A549 (cell line): ENCODE measurements around the gene GMPR. TPM values are rescaled to one million over a fixed set of nuclear protein-coding genes. Genes with fewer than 3 reads are reported as not detected.

ENCODE experiments used
- ATAC-seq, 2 experiments: fragments of 200-7000 bp in 1 of 2; fragments of >200 bp in 1 of 2; cut with Nextera tagmentation in 1 of 2; cut with Tn5 transposase in 1 of 2; 3 replicates each; pipeline versions ENCODE4 v1.8.0 to v1.9.1; 2018 to 2020; ENCODE audit warnings: mild to moderate bottlenecking in 1 of 2, moderate library complexity in 1 of 2
- CTCF ChIA-PET: fragments of 300-600 bp; sonication (Branson Sonifier 250); formaldehyde crosslinking; extraction: SDS; loops from one replicate; lab custom pipeline; 2021; ENCODE audit warnings: antibody characterized with exemption, inconsistent platforms; lab: Yijun Ruan, JAX
- POLR2A ChIA-PET: fragments of 350-600 bp; formaldehyde crosslinking; extraction: SDS; loops from one replicate; lab custom pipeline; 2021; ENCODE audit warnings: antibody characterized with exemption, inconsistent platforms; lab: Yijun Ruan, JAX
- DNase-seq, 2 experiments: peaks; one replicate each; pipeline versions ENCODE4 v3.0.0 to v3.0.0-alpha.2; 2011 to 2016; ENCODE audit warnings: low read depth in 1 of 2, low spot score in 1 of 2
- FAIRE-seq: peaks from 2 replicates; lab custom pipeline; 2011; peaks lifted over from hg19 to GRCh38; lab: Jason Lieb, UNC
- H3K27ac ChIP-seq, 2 experiments: fragments of >200 bp; sonication (Bioruptor Twin); formaldehyde crosslinking; 3 replicates each; pipeline ENCODE4 v1.5.1; 2016 to 2017
- H3K4me1 ChIP-seq: fragments of >200 bp; sonication (Bioruptor Twin); formaldehyde crosslinking; 3 replicates; pipeline ENCODE4 v1.6.1; 2016
- H3K4me2 ChIP-seq: fragments of >200 bp; sonication (Bioruptor Twin); formaldehyde crosslinking; 3 replicates; pipeline ENCODE4 v1.6.1; 2016
- H3K4me3 ChIP-seq: fragments of >200 bp; sonication (Bioruptor Twin); formaldehyde crosslinking; 3 replicates; pipeline ENCODE4 v1.5.1; 2016
- H3K9me3 ChIP-seq: fragments of >200 bp; sonication (Bioruptor Twin); formaldehyde crosslinking; 3 replicates; pipeline ENCODE4 v1.6.1; 2016
- CBX2 ChIP-seq: fragments of 200-600 bp; sonication (generic); IDR thresholded peaks from 2 replicates; pipeline ENCODE4 v1.6.1; 2016; ENCODE audit warnings: low read depth, mild to moderate bottlenecking, borderline replicate concordance
- CEBPB ChIP-seq, 2 experiments: fragments of >200 bp in 1 of 2; sonication (Bioruptor Twin) in 1 of 2; formaldehyde crosslinking in 1 of 2; IDR thresholded peaks; 2 replicates each; pipeline ENCODE4 v1.6.1; 2012 to 2016
- CTCF ChIP-seq: fragments of >200 bp; sonication (Bioruptor Twin); formaldehyde crosslinking; IDR thresholded peaks from 3 replicates; pipeline ENCODE4 v1.5.1; 2016
- EHF ChIP-seq: fragments of 250-450 bp; sonication (Bioruptor Pico); IDR thresholded peaks from 2 replicates; pipeline ENCODE4 v1.5.0; 2020; ENCODE audit warnings: mild to moderate bottlenecking
- EP300 ChIP-seq, 2 experiments: fragments of >200 bp; sonication (Bioruptor Twin); formaldehyde crosslinking; IDR thresholded peaks; 2 replicates in 1 of 2; 3 replicates in 1 of 2; pipeline ENCODE4 v1.6.1; 2016 to 2017
- ESRRA ChIP-seq: fragments of 150-350 bp; IDR thresholded peaks from 2 replicates; pipeline ENCODE4 v1.6.1; 2014; ENCODE audit warnings: mild to moderate bottlenecking, low read length, borderline replicate concordance
- FOXS1 ChIP-seq: fragments of 250-450 bp; sonication (Bioruptor Pico); IDR thresholded peaks from 2 replicates; pipeline ENCODE4 v1.5.0; 2020; ENCODE audit warnings: mild to moderate bottlenecking, moderate library complexity
- HDAC2 ChIP-seq: fragments of 200-600 bp; sonication (generic); IDR thresholded peaks from 2 replicates; pipeline ENCODE4 v1.6.1; 2016
- HES2 ChIP-seq: fragments of >200 bp; sonication (Bioruptor Twin); formaldehyde crosslinking; IDR thresholded peaks from 2 replicates; pipeline ENCODE4 v1.6.1; 2016
- HOXB13 ChIP-seq: fragments of 250-450 bp; sonication (Bioruptor Pico); IDR thresholded peaks from 2 replicates; pipeline ENCODE4 v1.5.0; 2020; ENCODE audit warnings: low read depth, mild to moderate bottlenecking, moderate library complexity
- HOXB5 ChIP-seq: fragments of 250-450 bp; sonication (Bioruptor Pico); IDR thresholded peaks from 2 replicates; pipeline ENCODE4 v1.5.0; 2020; ENCODE audit warnings: mild to moderate bottlenecking, moderate library complexity
- JUNB ChIP-seq: fragments of >200 bp; sonication (Bioruptor Twin); formaldehyde crosslinking; IDR thresholded peaks from 2 replicates; pipeline ENCODE4 v1.6.1; 2016
- KDM1A ChIP-seq: fragments of 200-600 bp; sonication (generic); IDR thresholded peaks from 2 replicates; pipeline ENCODE4 v1.6.1; 2016; ENCODE audit warnings: low read depth, mild to moderate bottlenecking
- MAZ ChIP-seq: fragments of 150-350 bp; IDR thresholded peaks from 2 replicates; pipeline ENCODE4 v1.6.1; 2014; ENCODE audit warnings: antibody characterized with exemption, low read depth, low read length, borderline replicate concordance
- MYC ChIP-seq: IDR thresholded peaks from 2 replicates; pipeline ENCODE4 v1.6.1; 2012; ENCODE audit warnings: mild to moderate bottlenecking, inconsistent platforms, low read length, improper control_type of control experiment, borderline replicate concordance
- NFE2L2 ChIP-seq: fragments of 150-350 bp; conservative IDR thresholded peaks from 2 replicates; pipeline ENCODE4 v1.6.1; 2014; ENCODE audit warnings: low read length
- POLR2AphosphoS2 ChIP-seq: conservative IDR thresholded peaks from 2 replicates; pipeline ENCODE4 v1.6.1; 2012; ENCODE audit warnings: low read length, improper control_type of control experiment, inconsistent platforms
- RCOR1 ChIP-seq: fragments of 150-350 bp; IDR thresholded peaks from 2 replicates; pipeline ENCODE4 v1.6.1; 2014; ENCODE audit warnings: antibody characterized with exemption, low read length, low read depth
- RNF2 ChIP-seq: fragments of 200-600 bp; sonication (generic); IDR thresholded peaks from 2 replicates; pipeline ENCODE4 v1.6.1; 2016; ENCODE audit warnings: low read depth, mild to moderate bottlenecking, antibody characterized with exemption, moderate library complexity, borderline replicate concordance
- SMC3 ChIP-seq: fragments of >200 bp; sonication (Bioruptor Twin); formaldehyde crosslinking; IDR thresholded peaks from 3 replicates; pipeline ENCODE4 v1.6.1; 2018; ENCODE audit warnings: inconsistent platforms
- USF2 ChIP-seq: fragments of 450-650 bp; IDR thresholded peaks from 2 replicates; pipeline ENCODE4 v1.6.1; 2014; ENCODE audit warnings: antibody characterized with exemption
- ZNF302 ChIP-seq: fragments of 250-450 bp; sonication (Bioruptor Pico); IDR thresholded peaks from 2 replicates; pipeline ENCODE4 v1.9.0; 2021; ENCODE audit warnings: inconsistent platforms, mild to moderate bottlenecking, moderate library complexity
- WGBS: methylation state at CpG from one replicate; pipeline ENCODE4 v1.1.6; 2017; ENCODE audit errors: missing lambda C conversion rate; 5-methylcytosine and 5-hydroxymethylcytosine counted together
- polyA plus RNA-seq, 4 experiments: library from polyadenylated mRNA; depleted of rRNA in 3 of 4; stranded (reverse); fragments of >200 nt; fragmentation: RNase III in 1 of 4; extraction: RNeasy Plus Mini Kit Qiagen cat#74134 plus additional on column Dnase treatment in 1 of 4; gene quantifications; 2 replicates in 3 of 4; 3 replicates in 1 of 4; pipeline ENCODE4 v1.2.3, GENCODE V29; 2011 to 2017

Gene GMPR
- polyA plus RNA-seq, 2 of the 4 experiments (the other 2 are of a cell fraction): 0.23 to 0.34 TPM

- 61% methylated on average over 5 of the region's 5 CpGs for WGBS
- Histone ChIP-seq H3K4me1 (no peaks in the 10 kb centered on the region), H3K4me3 (no peak overlapping the region), H3K9me3 (no peaks in the 10 kb centered on the region), H3K27ac (no peak overlapping the region), H3K4me2 (no peak overlapping the region)
- DNase-seq (no peak), FAIRE-seq (no peak), ATAC-seq (no peak)
- CTCF ChIA-PET: interaction anchor here (1.1 kb wide), 1 partner anchor 181 kb away, joined by 3 read pairs; no protein-coding TSS in a partner anchor
- POLR2A ChIA-PET: no interaction called here
- TF ChIP-seq ESRRA (no peak), HES2 (no peak), CEBPB (IDR thresholded peaks at IDR 0.05) (no peak), FOXS1 (no peak), CTCF (no peak), HOXB13 (no peak), JUNB (no peak), EHF (CRISPR knock-in tag) (no peak), EP300 (IDR thresholded peaks at IDR 0.05) (no peak), MYC (no peak), SMC3 (no peak), NFE2L2 (no peak), MAZ (no peak), ZNF302 (CRISPR knock-in tag) (no peak), RCOR1 (no peak), CBX2 (no peak), HDAC2 (no peak)
Measured at GRCh38 chr6:16228043-16228442, 10.3 kb upstream of the GMPR start.

- FAIRE-seq (no peak), DNase-seq (no peak), ATAC-seq (peak in 1 of 2 experiments; percentile 47; a peak in 2 of 6 replicates)
- Histone ChIP-seq H3K27ac (no peak overlapping the region), H3K4me3 (no peak overlapping the region), H3K4me1 (no peaks in the 10 kb centered on the region), H3K4me2 (no peak overlapping the region), H3K9me3 (no peaks in the 10 kb centered on the region)
- CTCF ChIA-PET: interaction anchor here (1.2 kb wide), 3 partner anchors 10 to 46 kb away, joined by 3 to 4 read pairs (median 3); no protein-coding TSS in a partner anchor
- POLR2A ChIA-PET: no interaction called here
- no peak for TF ChIP-seq USF2
- no peak for TF ChIP-seq HDAC2
- no peak for TF ChIP-seq KDM1A
- no peak for TF ChIP-seq HOXB5 (CRISPR knock-in tag)
- no peak for TF ChIP-seq RCOR1
- TF ChIP-seq POLR2AphosphoS2: no peak
- TF ChIP-seq RNF2: no peak
- 48% methylated on average over 20 of the region's 20 CpGs for WGBS
Measured at GRCh38 chr6:16228709-16229665, 9.4 kb upstream of the GMPR start.
